Measurements from ENCODE around the gene PSD.
"Not testable (repeated sequence)": the region's sequence is repeated elsewhere in the genome, so short reads cannot be mapped to it uniquely, and the experiment has no call there.

The PSD gene

DNA sequence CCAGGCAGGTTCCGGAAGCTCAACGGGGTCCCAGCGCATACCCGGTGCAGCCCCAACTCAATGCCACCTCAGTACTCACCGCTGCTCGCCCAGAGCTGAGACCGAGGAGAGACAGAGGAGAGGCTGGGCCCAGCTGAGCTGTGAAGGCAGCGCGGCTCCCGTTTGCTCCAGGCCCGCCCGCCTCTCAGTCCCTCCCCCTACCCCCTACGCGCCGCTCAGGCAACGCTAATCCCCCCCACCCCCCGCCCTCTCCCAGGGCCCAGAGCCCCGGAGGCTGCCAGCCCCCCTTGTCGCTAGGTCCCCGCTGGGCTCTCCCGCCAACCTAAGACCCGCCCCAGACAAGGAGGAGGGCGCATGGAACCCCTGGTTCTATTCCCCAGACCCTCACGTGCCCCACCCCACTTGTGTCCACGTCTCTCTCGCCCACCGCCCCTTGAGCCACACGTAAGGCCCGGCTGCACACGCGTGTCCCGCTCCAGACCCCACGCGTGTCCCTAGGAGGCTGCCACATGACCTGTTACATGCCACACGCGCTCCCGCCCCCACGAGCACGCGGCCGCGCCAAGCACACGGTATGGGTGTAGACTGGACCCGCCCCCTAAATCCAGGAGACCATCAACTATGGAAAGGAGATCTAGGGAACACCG, at the start of gene PSD:
PSD (minus strand) TSS at position 164 of the 647 bp plus-strand sequence. CDS start 1,747 bp downstream, outside the sequence.
- no peak for DNase-seq

DNA sequence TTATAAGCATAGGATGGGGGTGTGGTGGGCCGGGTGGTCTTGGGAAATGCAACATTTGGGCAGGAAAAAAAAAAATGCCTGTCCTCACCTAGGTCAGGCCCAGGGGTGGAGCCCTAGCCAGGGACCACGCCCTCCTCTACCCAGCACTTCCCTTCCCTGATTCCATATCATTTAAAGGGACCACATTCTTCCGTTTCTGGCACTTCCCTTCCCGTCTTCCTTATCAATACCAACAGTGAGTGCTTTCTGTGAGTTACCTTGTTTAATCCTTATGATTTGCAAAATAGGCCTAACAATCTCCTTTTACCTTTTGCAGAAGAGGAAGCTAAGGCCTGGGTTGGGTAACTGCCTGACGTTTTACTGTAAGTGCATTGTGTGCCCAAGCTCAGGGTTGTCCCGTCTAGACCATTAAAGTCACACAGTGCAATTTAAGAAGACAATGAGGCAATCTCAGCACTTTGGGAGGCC, 49.4 kb upstream of the PSD start:
- DNase-seq, result no peak

DNA sequence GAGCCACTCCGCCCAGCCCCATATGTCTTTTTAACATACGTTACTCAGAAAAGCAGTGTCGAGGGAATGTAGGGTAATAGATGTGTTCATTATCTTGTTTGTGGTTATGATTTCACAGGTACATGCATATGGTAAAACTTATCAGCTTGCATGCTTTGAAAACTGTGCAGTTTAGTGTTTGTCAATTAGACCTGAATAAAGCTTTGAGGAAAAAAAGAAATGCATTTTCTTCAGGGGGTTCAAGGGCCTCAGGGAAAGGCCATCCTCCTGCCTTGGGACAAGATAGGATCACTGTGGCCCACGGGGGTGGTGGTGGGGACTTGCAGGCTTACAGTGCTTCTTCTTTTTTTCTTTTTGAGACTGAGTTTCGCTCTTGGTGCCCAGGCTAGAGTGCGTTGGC, 48.7 kb upstream of the PSD start:
- DNase-seq, result no peak

DNA sequence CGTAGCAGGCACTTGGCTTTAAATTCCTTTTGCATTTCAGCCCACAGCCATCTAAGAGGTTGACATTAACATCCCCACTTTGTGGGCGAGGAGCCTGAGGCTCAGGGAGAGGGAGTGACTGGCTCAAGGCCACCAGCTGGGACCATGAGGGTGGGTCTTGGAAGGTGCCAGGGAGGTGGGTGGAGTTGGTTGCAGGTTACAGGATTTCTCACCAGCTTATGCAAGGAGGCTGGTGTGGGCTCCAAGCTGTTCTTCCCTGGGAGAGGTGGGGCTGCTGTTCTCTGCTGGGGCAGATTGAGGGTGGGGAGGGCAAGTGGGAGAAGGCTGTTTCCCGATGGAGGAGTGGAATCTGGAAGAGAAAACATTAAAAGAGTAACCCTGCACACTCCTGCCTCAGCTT, 46.9 kb upstream of the PSD start:
- no peak for DNase-seq

DNA sequence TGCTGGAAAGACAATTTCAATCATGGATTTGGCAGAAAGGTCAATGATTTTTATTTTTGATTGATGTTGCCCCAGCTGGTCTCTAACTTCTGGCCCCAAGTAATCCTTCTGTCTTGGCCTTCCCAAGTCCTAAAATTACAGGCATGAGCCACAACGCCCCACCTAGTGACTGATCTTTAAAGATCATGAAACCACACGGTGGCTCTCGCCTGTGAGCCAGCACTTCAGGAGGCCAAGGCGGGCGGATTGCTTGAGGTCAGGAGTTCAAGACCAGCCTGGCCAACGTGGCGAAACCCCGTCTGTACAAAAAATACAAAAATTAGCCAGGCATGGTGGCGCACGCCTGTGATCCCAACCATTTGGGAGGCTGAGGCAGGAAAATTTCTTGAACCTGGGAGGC, 45.4 kb upstream of the PSD start:
- DNase-seq, result no peak

DNA sequence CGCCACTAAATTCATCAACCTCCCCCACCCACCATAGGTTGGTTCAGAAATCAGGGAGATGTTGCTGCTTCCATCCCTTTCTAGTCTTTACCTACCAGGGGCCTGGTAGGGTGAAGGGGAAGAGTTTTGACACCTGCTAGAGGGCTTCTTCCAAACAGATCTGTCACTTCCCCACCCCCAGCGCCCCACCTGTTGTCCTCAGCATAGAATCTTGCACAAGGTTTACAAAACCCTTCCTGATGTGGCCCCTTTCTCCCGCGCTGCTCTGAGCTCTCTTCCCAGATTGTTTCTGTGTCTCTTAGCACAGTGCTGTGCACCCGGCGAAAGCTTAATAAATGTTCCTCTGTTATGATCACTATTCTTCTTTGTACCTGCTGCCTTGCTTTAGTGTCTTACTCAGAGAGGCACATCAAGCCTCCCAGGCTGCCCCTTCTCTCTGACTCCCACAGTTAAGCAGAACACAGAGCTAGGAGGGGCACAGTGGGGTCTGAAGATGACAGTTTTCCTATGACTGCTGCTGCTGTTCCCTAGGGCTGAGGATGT, 44.0 kb upstream of the PSD start:
- DNase-seq, result no peak

GRCh38 chr10:102461187-102462054, 42.8 kb upstream of the PSD start:
- DNase-seq, result peak; percentile 97

DNA sequence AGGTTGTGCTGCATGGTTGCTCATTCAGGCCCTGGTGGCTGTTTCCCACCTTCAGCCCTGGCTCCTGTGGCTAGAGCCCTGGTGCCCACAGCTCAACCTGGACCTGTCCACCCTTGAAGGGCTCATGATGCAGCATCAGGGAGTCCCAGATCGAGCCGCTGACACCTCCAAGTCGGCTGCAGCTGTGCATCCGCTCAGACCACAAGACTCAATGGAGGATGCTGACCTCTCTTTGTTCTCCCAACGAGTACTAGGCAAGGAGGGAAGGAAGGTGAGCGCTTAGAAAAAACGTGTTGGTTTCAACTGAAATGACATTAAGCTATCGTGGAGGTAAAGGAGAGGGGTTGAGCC, 42.2 kb upstream of the PSD start:
- peak; percentile 23 for DNase-seq

- no peak for DNase-seq
These were observed 40.1 kb upstream of the PSD start for GRCh38 chr10:102458656-102459055.

DNA sequence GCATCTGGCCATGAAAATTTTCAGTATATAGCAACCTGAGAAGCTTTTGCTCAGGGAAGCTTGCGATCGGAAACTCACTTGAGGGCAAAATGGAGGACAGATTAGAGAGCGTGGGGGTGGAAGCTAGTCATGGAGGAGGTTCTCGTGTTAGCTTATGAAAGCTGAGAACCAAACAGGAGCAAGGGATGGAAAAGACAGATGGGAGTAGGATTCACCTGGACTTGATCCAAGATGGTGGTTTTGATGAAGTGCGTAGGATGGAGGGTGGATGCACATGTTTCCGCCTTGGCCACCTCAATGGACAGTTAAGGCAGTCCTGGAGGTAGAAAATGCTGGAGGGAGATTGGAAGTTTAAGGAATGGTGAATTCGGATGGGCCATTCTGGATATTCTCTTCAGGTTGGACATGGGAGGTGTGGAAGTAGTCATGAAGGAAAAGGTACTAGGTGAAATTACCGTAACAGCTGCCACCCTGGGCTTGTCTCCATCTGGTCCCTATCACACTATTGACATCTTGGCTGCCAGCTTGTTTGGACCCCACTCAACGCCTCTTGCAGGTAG, 39.1 kb upstream of the PSD start:
- no peak for DNase-seq

- no peak for DNase-seq
These were observed 37.4 kb upstream of the PSD start for GRCh38 chr10:102455893-102456471.

GRCh38 chr10:102454662-102455487, 36.3 kb upstream of the PSD start:
- DNase-seq, result not testable (repeated sequence)

GRCh38 chr10:102453502-102453901, 34.9 kb upstream of the PSD start:
- DNase-seq, result no peak

- peak; percentile 88 for DNase-seq
These were observed 34.2 kb upstream of the PSD start for GRCh38 chr10:102452672-102453340.

DNA sequence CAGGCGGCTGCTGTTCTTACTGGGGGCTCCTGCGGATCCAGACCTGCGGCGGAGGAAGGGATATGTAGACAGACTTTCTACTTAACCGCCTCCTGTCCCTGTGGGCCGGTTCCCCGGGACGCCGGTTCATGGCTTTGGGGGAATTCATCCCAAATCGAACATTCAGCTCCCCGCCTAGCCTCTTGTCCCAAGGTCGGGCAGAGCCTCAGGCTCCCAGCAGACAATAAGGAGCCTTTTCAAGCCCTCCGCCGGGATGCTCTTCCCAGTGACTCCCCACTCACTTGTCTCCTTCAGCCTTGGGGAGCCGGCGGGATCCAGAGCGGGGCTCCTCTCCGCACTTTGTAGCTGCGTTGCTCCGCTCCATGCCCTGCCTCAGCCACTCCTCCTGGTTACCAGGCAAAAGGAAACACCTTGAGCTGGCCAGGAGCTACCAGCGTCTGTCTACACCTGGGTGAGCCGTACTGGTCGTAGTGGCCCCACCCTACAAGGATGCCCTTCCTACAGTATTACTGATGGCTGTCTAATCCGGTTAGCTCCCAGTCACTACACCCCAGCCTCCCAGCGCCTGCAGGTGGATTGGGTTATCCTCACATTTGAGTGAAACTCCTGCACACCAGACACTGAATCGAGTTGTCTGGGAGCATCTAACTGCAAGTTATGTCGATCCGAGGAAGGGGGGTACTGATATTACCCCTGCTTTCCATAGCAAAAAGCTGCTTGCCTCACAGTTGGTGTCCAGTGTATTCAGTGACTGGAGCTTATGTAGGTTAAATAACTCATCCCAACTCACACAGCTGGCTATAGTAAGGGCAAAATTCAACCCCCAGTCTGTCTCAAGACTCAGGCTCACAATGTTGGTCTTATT, 32.8 kb upstream of the PSD start, which contains the start of gene C10orf95:
C10orf95 (minus strand) TSS at position 439 of the 865 bp plus-strand sequence. CDS start 450 bp downstream, outside the sequence.
- no peak for DNase-seq

DNA sequence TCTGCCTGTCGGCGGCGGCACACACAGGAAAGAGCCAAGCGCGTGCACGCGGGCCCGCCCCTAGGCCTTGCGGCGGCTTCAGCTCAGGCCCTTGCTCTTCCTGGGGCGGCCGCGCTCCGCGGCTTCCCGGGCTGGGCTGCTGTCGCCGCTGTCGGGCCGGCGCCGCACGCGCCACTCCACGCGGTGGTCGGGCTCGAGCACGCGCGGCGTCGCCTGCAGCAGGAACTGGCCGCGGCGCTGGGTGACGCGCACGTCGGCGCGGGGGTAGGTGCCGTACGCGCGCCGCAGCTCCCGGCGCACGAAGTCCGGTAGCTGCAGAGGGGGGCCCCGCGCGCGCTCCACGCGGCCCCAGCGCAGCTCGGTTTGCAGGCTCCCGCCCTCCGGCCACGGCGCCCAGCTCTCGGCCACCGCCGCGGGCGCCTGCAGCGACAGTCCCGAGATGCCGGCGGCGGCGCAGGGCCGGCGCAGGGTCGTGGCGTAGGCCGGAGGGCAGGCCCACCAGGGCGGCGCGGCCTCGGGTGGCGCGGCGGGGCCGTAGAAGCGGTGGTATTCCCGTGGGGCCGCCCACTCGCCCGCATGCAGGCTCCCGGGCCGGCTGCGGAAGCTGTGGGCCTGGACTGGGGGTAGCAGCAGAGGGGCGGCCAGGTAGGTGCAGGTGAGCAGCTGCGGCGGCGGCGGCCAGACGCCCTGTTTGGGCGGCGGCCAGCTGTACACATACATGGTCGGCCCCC, 32.0 kb upstream of the PSD start:
- peak; percentile 89 for DNase-seq

- no peak for DNase-seq
These were observed 31.5 kb upstream of the PSD start for GRCh38 chr10:102450124-102450373.

GRCh38 chr10:102449321-102450123, 30.9 kb upstream of the PSD start:
- DNase-seq, result peak; percentile 93

DNA sequence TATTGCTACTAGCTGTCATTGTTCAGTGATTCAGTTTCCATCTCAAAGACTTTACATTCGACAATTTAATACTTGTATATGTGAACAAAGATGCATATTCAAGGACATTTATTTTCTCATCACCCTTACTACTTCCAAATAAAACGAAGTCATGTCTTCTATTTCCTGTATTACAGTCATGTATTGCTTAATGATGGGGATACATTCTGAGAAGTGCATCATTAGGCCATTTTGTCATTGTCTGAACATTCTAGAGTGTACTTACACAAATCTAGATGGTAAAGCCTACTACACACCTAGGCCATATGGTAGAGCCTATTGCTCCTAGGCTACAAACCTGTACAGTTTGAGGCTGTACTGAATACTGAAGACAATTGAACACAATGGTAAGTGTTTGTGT, 26.3 kb upstream of the PSD start:
- no peak for DNase-seq

All from stimulated activated CD4-positive, alpha-beta T cell treated with anti-CD3 and anti-CD28 coated beads, Interleukin-15, amount 100 ng/mL, for 24 hours (primary cell).